Thymus (tissue), 14 donors: ENCODE results near the gene CCDC3. TPM values are rescaled to one million over a fixed set of nuclear protein-coding genes. Genes with fewer than 3 reads are reported as not detected.

Experiments used
- DNase-seq, 9 donors: peaks; one replicate each; pipeline ENCODE4 v3.0.0-alpha.2; 2013; ENCODE audit warnings: low spot score in 9 of 9, low read depth in 6 of 9, missing footprints in 1 of 9
- H3K27ac ChIP-seq, 2 donors: one replicate each; pipeline ENCODE4 v1.5.1; 2013; ENCODE audit warnings: control low read depth in 1 of 2, low read depth in 1 of 2, low read length in 1 of 2, mild to moderate bottlenecking in 1 of 2, moderate library complexity in 1 of 2
- H3K27me3 ChIP-seq, 2 donors: one replicate each; pipeline ENCODE4 v1.5.1; 2013; ENCODE audit warnings: low read length in 1 of 2; ENCODE audit not compliant: control insufficient read depth in 2 of 2, insufficient read depth in 1 of 2
- H3K36me3 ChIP-seq, 2 donors: one replicate each; pipeline ENCODE4 v1.5.1; 2013; ENCODE audit warnings: low read length in 1 of 2, mild to moderate bottlenecking in 1 of 2, moderate library complexity in 1 of 2; ENCODE audit not compliant: control insufficient read depth in 2 of 2, insufficient read depth in 2 of 2
- H3K4me1 ChIP-seq, 2 donors: one replicate each; pipeline ENCODE4 v1.5.1; 2013; ENCODE audit warnings: low read length in 2 of 2; ENCODE audit not compliant: control insufficient read depth in 2 of 2, insufficient read depth in 2 of 2
- H3K4me3 ChIP-seq, 2 donors: one replicate each; pipeline ENCODE4 v1.5.1; 2013; ENCODE audit warnings: low read length in 2 of 2, control low read depth in 1 of 2, mild to moderate bottlenecking in 1 of 2
- H3K9me3 ChIP-seq, 2 donors: one replicate each; pipeline ENCODE4 v1.5.1; 2013; ENCODE audit warnings: low read length in 1 of 2, mild to moderate bottlenecking in 1 of 2; ENCODE audit not compliant: control insufficient read depth in 2 of 2, insufficient read depth in 1 of 2
- WGBS: extraction: QIAGEN DNeasy Blood & Tissue Kit; methylation state at CpG from one replicate; pipeline ENCODE4 v1.1.7; 2013; 5-methylcytosine and 5-hydroxymethylcytosine counted together
- long read RNA-seq, 10 donors: transcript quantifications; one replicate each; lab custom pipeline, GENCODE V29; 2026
- polyA plus RNA-seq: library from polyadenylated mRNA; stranded (reverse); fragments of 200-250 nt; gene quantifications from one replicate; pipeline ENCODE4 v1.2.3, GENCODE V29; 2013
- total RNA-seq: library from RNA; stranded (reverse); fragments of 120-200 nt; gene quantifications from one replicate; pipeline ENCODE4 v1.2.4, GENCODE V29; 2013
- donor health status: healthy.

CCDC3 gene
- total RNA-seq (17.3 TPM), polyA plus RNA-seq (52.4 TPM)
- long read RNA-seq, donor 1 = 0 reads
- long read RNA-seq, donor 2 = 0 reads
- long read RNA-seq, donor 3, transcript CCDC3-201 (3 exons, 2,731 nt) = major isoform, 6 of 6 reads
- long read RNA-seq, donor 3, partial matches to known transcripts = 0 of 6 reads
- long read RNA-seq, donor 3, other reads (novel, unspliced or antisense) = 0 of 6 reads
- long read RNA-seq, donor 4, partial matches to known transcripts = 0 of 3 reads
- long read RNA-seq, donor 4, other reads (novel, unspliced or antisense) = 0 of 3 reads
- long read RNA-seq, donor 5, transcript CCDC3-201 (3 exons, 2,731 nt) = major isoform, 16 of 52 reads
- long read RNA-seq, donor 5, partial matches to known transcripts = 24 of 52 reads
- long read RNA-seq, donor 5, other reads (novel, unspliced or antisense) = 12 of 52 reads
- long read RNA-seq, donor 6, partial matches to known transcripts = 0 of 3 reads
- long read RNA-seq, donor 6, other reads (novel, unspliced or antisense) = 0 of 3 reads
- long read RNA-seq, donor 7, partial matches to known transcripts = 0 of 2 reads
- long read RNA-seq, donor 7, other reads (novel, unspliced or antisense) = 0 of 2 reads
- long read RNA-seq, donor 8, partial matches to known transcripts = 0 of 4 reads
- long read RNA-seq, donor 8, other reads (novel, unspliced or antisense) = 0 of 4 reads
- long read RNA-seq, donor 9, partial matches to known transcripts = 0 of 1 reads
- long read RNA-seq, donor 9, other reads (novel, unspliced or antisense) = 0 of 1 reads
- long read RNA-seq, donor 10, partial matches to known transcripts = 17 of 26 reads
- long read RNA-seq, donor 10, other reads (novel, unspliced or antisense) = 8 of 26 reads

DNA sequence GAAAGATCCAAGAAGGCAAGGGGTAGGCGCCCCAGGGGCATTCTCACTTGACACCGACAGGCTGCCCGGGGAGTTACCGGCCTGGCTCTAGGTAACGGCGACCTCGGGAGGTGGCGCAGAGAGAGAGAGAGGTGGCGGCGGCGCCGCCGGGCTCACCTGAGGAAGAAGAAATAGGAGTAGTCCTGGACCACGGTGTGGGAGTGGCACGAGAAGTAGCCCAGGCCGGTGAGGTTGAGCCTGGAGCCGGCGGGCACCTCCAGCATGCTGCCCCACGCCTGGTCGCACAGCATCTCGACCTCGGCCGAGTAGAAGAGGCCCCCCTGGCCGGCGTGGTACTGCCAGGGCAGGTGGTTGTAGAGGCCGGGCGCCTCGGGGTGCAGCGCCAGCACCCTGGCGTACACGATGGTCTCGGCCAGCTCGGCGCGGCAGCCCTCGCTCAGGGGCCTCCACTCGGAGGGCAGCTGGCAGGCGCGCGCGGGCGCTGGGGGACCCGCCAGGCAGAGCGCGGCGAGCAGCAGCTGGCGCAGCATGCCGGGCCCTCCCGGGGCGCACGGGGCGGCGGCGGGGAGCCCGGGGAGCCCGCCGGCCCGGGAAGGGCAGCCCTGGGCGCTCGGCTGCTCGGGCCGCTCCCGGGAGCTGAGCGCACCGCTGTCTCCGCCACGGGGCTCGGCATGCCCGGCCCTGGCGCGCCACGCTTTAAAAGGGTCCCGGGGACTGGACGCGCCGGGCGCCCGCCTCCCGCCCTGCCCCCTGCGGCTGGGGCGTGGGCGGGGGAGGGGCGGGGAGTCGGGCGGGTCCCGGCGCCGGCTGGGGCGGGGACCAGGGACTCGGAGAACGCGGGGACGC, at the start of gene CCDC3:
TSS of gene CCDC3 (minus strand) at position 673 of the 846 bp plus-strand sequence. CDS start at position 530, 143 bp downstream.
- Histone ChIP-seq H3K36me3 (no peaks in the 10 kb centered on the region), H3K27me3 (peaks cover 25 to 42% of the 10 kb centered on the region in 2 donors), H3K9me3 (no peaks in the 10 kb centered on the region), H3K4me1 (no peaks in the 10 kb centered on the region), H3K4me3 (peak within 1 kb of the TSS; percentile 18 to 38), H3K27ac (no peak within 1 kb of the TSS)
- DNase-seq = no peak
- WGBS = 5% methylated on average over 93 of the region's 93 CpGs

DNA sequence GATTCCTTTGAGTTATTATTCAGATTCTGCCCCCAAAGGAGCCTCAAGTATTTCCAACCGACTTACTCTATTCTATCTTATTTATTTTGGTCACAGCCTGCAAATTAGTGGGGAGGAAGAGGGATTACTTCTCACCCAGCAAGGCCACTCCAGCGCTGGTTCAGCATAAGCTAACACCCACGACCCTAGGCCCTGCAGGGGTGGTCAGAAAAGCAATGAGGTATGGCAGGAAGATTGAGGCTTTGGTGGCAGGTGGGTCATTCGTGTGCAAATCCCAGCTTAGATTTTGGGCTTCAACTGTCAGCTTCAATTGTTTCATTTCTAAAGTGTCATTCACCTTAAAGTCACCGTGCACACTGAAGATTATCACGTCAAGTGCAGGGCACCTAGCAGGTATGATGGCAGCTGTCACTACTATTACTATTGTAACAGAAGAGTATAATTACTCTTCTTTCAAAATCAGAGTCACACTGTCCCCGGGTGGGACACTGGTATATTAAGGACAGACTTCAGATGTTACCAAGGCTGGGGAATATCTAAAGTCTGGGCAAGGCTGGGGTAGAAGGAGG, 49.7 kb upstream of the CCDC3 start:
- DNase-seq = no peak
- Histone ChIP-seq H3K36me3 (no peaks in the 10 kb centered on the region), H3K27ac (no peak overlapping the region), H3K4me1 (no peaks in the 10 kb centered on the region), H3K4me3 (no peak overlapping the region), H3K27me3 (no peaks in the 10 kb centered on the region), H3K9me3 (no peaks in the 10 kb centered on the region)
- 86% methylated on average over 7 of the region's 7 CpGs for WGBS

DNA sequence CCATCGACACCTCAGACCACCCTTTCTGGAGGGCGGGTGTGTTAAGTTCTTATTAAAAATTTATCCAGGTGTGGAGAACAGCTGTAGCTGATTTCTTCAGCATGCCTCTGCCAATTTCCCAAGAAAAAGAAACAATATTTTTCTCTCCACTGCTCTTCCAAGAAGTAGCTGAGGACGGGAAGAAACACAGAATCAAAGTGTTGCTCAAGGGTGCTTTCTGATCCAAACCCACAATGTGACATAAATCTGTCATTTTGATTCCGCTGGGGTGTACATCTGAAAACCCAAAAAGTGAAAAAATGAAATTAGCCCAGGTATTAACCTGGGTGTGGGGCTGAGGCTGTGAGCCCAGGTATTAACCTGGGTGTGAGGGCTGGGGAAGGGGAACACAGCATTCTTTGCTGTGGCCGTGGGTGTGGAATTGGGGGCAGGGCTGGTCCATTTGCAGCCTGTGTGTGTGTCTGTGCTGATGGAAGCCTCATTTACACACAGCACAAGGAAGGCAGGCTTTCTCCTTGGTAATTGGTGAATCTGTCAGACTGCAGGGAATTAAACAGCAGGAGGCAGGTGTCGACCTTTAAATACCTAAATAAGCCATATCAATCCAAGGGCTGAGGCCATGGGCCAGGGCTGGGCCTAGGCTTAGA, 48.4 kb upstream of the CCDC3 start:
- Histone ChIP-seq H3K27ac (peak overlapping the region in 1 of 2 donors; percentile 74), H3K27me3 (no peaks in the 10 kb centered on the region), H3K4me1 (no peaks in the 10 kb centered on the region), H3K36me3 (no peaks in the 10 kb centered on the region), H3K4me3 (no peak overlapping the region), H3K9me3 (no peaks in the 10 kb centered on the region)
- DNase-seq = no peak
- WGBS = 81% methylated on average over 6 of the region's 6 CpGs

DNA sequence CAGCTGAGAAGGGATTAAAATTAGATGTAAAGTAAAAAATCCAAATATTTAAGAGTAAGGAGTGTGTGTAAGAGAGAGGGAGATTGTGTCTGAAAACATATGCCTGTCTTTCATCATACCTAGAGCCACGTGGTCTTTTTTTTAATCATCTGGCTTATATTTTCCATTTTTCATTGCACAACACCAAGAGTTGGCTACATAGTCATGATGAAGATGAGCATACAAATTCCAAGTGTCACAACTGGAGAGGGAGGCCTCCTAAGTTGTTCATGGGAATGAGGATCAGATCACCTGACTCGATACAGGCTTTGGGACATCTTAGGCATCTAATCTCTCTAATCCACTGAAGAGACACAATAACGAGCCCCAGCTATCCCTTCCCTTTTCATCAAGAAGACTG, 47.2 kb upstream of the CCDC3 start:
- H3K27me3 ChIP-seq = no peaks in the 10 kb centered on the region
- H3K27ac ChIP-seq = peak overlapping the region in 1 of 2 donors; percentile 18
- H3K4me1 ChIP-seq = no peaks in the 10 kb centered on the region
- H3K9me3 ChIP-seq = no peaks in the 10 kb centered on the region
- H3K4me3 ChIP-seq = no peak overlapping the region
- no peaks in the 10 kb centered on the region for H3K36me3 ChIP-seq
- DNase-seq = no peak
- WGBS = 61% methylated on average over 3 of the region's 3 CpGs

DNA sequence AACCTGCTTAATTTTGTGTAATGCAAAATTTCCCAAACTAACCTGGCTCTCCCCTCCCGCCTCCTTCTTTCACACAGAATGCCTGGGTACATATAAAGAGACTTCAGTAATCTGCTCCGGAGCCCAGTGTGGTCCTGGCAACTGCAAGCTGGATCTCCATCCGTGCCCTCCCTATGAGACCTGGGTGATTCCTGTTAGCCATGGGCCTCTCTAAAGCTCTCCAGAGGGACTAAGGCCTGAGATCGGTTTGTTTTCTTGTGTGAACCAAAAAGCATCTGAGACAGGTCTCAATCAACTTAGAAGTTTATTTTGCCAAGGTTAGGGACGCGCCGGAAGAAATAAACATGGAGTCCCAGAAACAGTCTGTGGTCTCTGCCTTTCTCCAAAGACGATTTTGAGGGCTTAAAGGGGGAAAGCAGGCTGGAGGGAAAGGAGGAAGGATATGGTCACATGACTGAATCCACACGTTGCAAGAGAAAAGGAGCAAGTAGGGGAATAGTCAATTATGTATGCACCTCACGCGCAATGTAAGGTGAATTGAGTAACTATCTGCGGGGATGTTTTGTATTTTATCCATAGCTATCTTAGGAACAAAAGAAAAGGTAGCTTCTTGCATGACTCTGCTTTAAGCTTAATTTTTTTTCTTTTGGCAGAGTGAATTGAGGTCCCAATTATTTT, 46.2 kb upstream of the CCDC3 start:
- Histone ChIP-seq H3K27ac (no peak overlapping the region), H3K4me1 (no peaks in the 10 kb centered on the region), H3K27me3 (no peaks in the 10 kb centered on the region), H3K4me3 (no peak overlapping the region), H3K36me3 (no peaks in the 10 kb centered on the region), H3K9me3 (no peaks in the 10 kb centered on the region)
- DNase-seq = no peak
- WGBS = 78% methylated on average over 12 of the region's 12 CpGs

DNA sequence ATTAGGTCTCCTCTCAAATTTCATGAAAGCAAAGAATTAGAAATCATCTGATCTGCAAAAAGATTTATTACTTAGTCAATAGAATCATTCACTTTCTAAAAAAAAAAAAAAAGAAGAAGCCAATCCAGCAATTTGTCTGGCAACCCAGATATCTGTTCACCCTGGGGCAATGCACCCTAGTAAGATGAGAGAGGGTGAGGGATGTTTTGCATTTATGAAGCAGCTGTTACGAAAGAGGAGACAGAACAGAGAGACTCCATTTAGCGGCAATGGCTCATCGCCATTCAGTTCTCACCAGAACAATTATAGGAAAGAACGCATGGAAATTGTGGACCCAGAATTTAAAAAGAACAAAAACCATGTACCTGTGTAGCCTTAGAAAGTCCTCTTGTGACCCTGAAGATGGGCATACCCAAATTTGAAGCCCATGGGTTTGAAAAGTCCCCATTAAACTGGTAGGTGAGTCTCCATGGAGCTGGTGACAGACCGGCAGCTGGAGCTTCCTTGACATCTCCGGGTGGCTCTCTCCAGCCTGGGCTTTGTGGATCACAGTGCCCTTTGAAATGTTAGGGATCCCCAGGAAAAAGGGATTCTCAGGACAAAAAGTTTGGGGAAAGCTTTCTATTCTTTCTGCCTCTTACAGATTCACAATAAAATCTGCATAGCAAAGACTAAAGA, 45.5 kb upstream of the CCDC3 start:
- WGBS = 95% methylated on average over 6 of the region's 6 CpGs
- H3K4me3 ChIP-seq = no peak overlapping the region

DNA sequence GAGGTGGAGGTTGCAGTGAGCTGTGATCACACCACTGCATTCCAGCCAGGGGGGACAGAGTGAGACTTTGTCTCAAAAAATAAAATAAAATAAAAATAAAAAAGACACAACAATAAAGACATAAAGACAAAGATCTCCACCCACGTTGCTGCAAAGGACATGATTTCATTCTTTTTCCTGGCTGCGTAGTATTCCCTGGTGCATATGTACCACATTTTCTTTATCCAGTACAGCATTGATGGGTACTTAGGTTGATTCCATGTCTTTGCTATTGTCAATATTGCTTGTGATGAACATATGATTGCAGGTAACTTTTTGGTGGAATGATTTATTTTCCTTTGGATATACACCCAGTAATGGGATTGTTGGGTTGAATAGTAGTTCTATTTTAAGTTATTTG, 42.0 kb upstream of the CCDC3 start:
- H3K27ac ChIP-seq = no peak overlapping the region
- H3K4me1 ChIP-seq = no peaks in the 10 kb centered on the region
- WGBS = 92% methylated on average over 2 of the region's 2 CpGs
- H3K27me3 ChIP-seq = no peaks in the 10 kb centered on the region
- H3K4me3 ChIP-seq = no peak overlapping the region
- no peak for DNase-seq
- H3K36me3 ChIP-seq = no peaks in the 10 kb centered on the region
- H3K9me3 ChIP-seq = no peaks in the 10 kb centered on the region

More for the DNA sequence above, 45.5 kb upstream of the CCDC3 start:
- H3K36me3 ChIP-seq = no peaks in the 10 kb centered on the region
- H3K9me3 ChIP-seq = no peaks in the 10 kb centered on the region
- DNase-seq = no peak
- H3K4me1 ChIP-seq = no peaks in the 10 kb centered on the region
- H3K27ac ChIP-seq = no peak overlapping the region
- H3K27me3 ChIP-seq = no peaks in the 10 kb centered on the region
